Activated CD4-positive, alpha-beta T cell treated with anti-CD3 and anti-CD28 coated beads for 24 hours (primary cell): ENCODE measurements around the gene RAPSN.

ENCODE experiments used
- DNase-seq, 2 donors: peaks; one replicate each; pipeline ENCODE4 v3.0.0-alpha.2; 2020; ENCODE audit warnings: low read depth in 2 of 2

The RAPSN gene

GRCh38 chr11:47466201-47466600, 17.3 kb upstream of the RAPSN start:
- DNase-seq: no peak

GRCh38 chr11:47464483-47464882, 15.5 kb upstream of the RAPSN start:
- no peak for DNase-seq

GRCh38 chr11:47461876-47462275, 12.9 kb upstream of the RAPSN start:
- DNase-seq: no peak

GRCh38 chr11:47460571-47461235, 11.8 kb upstream of the RAPSN start:
- DNase-seq: no peak

- DNase-seq: peak; percentile 19 to 31
Measured at GRCh38 chr11:47454258-47454671, 5.3 kb upstream of the RAPSN start.

GRCh38 chr11:47453365-47453764, 4.4 kb upstream of the RAPSN start:
- DNase-seq: no peak

GRCh38 chr11:47451990-47452389, 3.1 kb upstream of the RAPSN start:
- no peak for DNase-seq

- no peak for DNase-seq
Measured at GRCh38 chr11:47451436-47451835, 2.5 kb upstream of the RAPSN start.

GRCh38 chr11:47449541-47449940, 605 bp upstream of the RAPSN start:
- no peak for DNase-seq

- no peak for DNase-seq
Measured at GRCh38 chr11:47447906-47448305, 1.0 kb downstream of the RAPSN start.

- no peak for DNase-seq
Measured at GRCh38 chr11:47446833-47447232, 2.1 kb downstream of the RAPSN start.

- no peak for DNase-seq
Measured at GRCh38 chr11:47445840-47446239, 3.1 kb downstream of the RAPSN start.

GRCh38 chr11:47443817-47444216, 5.1 kb downstream of the RAPSN start:
- no peak for DNase-seq

GRCh38 chr11:47443028-47443700, 5.8 kb downstream of the RAPSN start:
- DNase-seq: no peak

- DNase-seq: no peak
Measured at GRCh38 chr11:47442514-47442913, 6.4 kb downstream of the RAPSN start.

GRCh38 chr11:47441421-47441820, 7.5 kb downstream of the RAPSN start:
- DNase-seq: no peak

- no peak for DNase-seq
Measured at GRCh38 chr11:47440054-47440476, 8.9 kb downstream of the RAPSN start.

GRCh38 chr11:47438721-47439120, 10.2 kb downstream of the RAPSN start:
- no peak for DNase-seq

GRCh38 chr11:47437746-47438418, 11.1 kb downstream of the RAPSN start:
- DNase-seq: no peak

- DNase-seq: no peak
Measured at GRCh38 chr11:47437218-47437745, 11.7 kb downstream of the RAPSN start.

GRCh38 chr11:47436726-47437125, 12.2 kb downstream of the RAPSN start:
- DNase-seq: no peak

GRCh38 chr11:47435687-47436086, 13.2 kb downstream of the RAPSN start:
- no peak for DNase-seq
